Measurements from ENCODE around the gene NAGLU. TPM values are rescaled to one million over a fixed set of nuclear protein-coding genes. Genes with fewer than 3 reads are reported as not detected.

Gene NAGLU
- total and polyA plus RNA-seq, 7 experiments from 2014 or later = 6.6 to 27.1 (median 21.9) TPM

GRCh38 chr17:42561897-42562387, 25.9 kb downstream of the NAGLU start, which contains the start of gene COASY:
TSS of gene COASY (plus strand) at chr17:42562148. CDS start at chr17:42562623, 475 bp downstream.
- no peaks in the 10 kb centered on the region for H3K27me3 ChIP-seq (ENCODE audit: control insufficient read depth in 2 of 2, insufficient read depth in 2 of 2, low read length in 2 of 2)
- peak; percentile 81 for ATAC-seq
- peak; percentile 77 to 93 (median 89) for DNase-seq
- peaks cover 24 to 25% of the 10 kb centered on the region in 2 donors for H3K4me1 ChIP-seq (ENCODE audit: control insufficient read depth in 2 of 2, insufficient read depth in 2 of 2, low read length in 2 of 2)
- H3K4me1 Mint-ChIP-seq = peaks cover 19 to 43% (median 33%) of the 10 kb centered on the region in 7 donors
- peaks cover 0 to 12% (median 0%) of the 10 kb centered on the region in 5 donors for H3K36me3 Mint-ChIP-seq
- POLR2A ChIA-PET = interaction anchor here (0.6 to 1.9 kb wide), 3 partner anchors 11 to 72 kb away, joined by 3 to 7 read pairs (median 4); partner anchors contain the start of gene PSMC3IP
- intact Hi-C loops (cut with micrococcal nuclease) = loop anchor here (1.0 to 2.0 kb wide), 7 partner anchors 8 to 545 kb away; partner anchors contain the start of genes RETREG3 (in 2 of the 2), TUBG1 (in 2 of the 2), DNAJC7 (in 1 of the 2) and NAGLU (in 1 of the 2)
- peaks cover 0 to 38% (median 21%) of the 10 kb centered on the region in 3 experiments for H3K36me3 ChIP-seq (ENCODE audit: control insufficient read depth in 2 of 3, insufficient read depth in 3 of 3, low read length in 3 of 3)
- peak within 1 kb of the TSS; percentile 89 to 95 (median 92) for H3K27ac Mint-ChIP-seq
- peak within 1 kb of the TSS; percentile 95 for H3K4me3 ChIP-seq (ENCODE audit: low read length)
- H3K27me3 Mint-ChIP-seq = peaks cover 0 to 3% (median 0%) of the 10 kb centered on the region in 5 donors
- CTCF ChIA-PET = no interaction called here
- peaks cover 0 to 4% (median 0%) of the 10 kb centered on the region in 11 donors for H3K9me3 Mint-ChIP-seq
- peak within 1 kb of the TSS; percentile 90 to 95 (median 91) for H3K4me3 Mint-ChIP-seq
- peak within 1 kb of the TSS; percentile 84 for H3K27ac ChIP-seq (ENCODE audit: low read depth, low read length)
- no peaks in the 10 kb centered on the region for H3K9me3 ChIP-seq (ENCODE audit: control insufficient read depth in 2 of 3, low read length in 3 of 3)

GRCh38 chr17:42562388-42563142, 26.5 kb downstream of the NAGLU start:
- peak overlapping the region; percentile 84 for H3K27ac ChIP-seq (ENCODE audit: low read depth, low read length)
- peak overlapping the region; percentile 89 to 95 (median 92) for H3K27ac Mint-ChIP-seq
- ATAC-seq = peak; percentile 6
- H3K9me3 Mint-ChIP-seq = peaks cover 0 to 4% (median 0%) of the 10 kb centered on the region in 11 donors
- intact Hi-C loops (cut with micrococcal nuclease) = loop anchor here (1.0 to 2.0 kb wide), 7 partner anchors 8 to 545 kb away; partner anchors contain the start of genes RETREG3 (in 2 of the 2), TUBG1 (in 2 of the 2), DNAJC7 (in 1 of the 2) and NAGLU (in 1 of the 2)
- peak overlapping the region; percentile 90 to 95 (median 91) for H3K4me3 Mint-ChIP-seq
- ChIA-PET POLR2A (interaction anchor here (0.6 to 5.8 kb wide), 4 partner anchors 10 to 152 kb away, joined by 4 to 19 read pairs (median 6); partner anchors contain the start of genes NAGLU and PSMC3IP), CTCF (no interaction called here)
- DNase-seq = peak in 1 of 9 donors; percentile 34
- H3K36me3 Mint-ChIP-seq = peaks cover 0 to 16% (median under 1%) of the 10 kb centered on the region in 5 donors
- peaks cover 0 to 3% (median 0%) of the 10 kb centered on the region in 5 donors for H3K27me3 Mint-ChIP-seq
- H3K4me1 Mint-ChIP-seq = peaks cover 17 to 42% (median 34%) of the 10 kb centered on the region in 7 donors
- no peaks in the 10 kb centered on the region for H3K9me3 ChIP-seq (ENCODE audit: control insufficient read depth in 2 of 3, low read length in 3 of 3)
- peaks cover 0 to 43% (median 21%) of the 10 kb centered on the region in 3 experiments for H3K36me3 ChIP-seq (ENCODE audit: control insufficient read depth in 2 of 3, insufficient read depth in 3 of 3, low read length in 3 of 3)
- peak overlapping the region; percentile 95 for H3K4me3 ChIP-seq (ENCODE audit: low read length)
- peaks cover 25 to 28% of the 10 kb centered on the region in 2 donors for H3K4me1 ChIP-seq (ENCODE audit: control insufficient read depth in 2 of 2, insufficient read depth in 2 of 2, low read length in 2 of 2)
- H3K27me3 ChIP-seq (ENCODE audit: control insufficient read depth in 2 of 2, insufficient read depth in 2 of 2, low read length in 2 of 2) = no peaks in the 10 kb centered on the region

GRCh38 chr17:42563143-42563509, 27.1 kb downstream of the NAGLU start:
- Mint-ChIP-seq H3K4me3 (peak overlapping the region; percentile 90 to 95 (median 91)), H3K27ac (peak overlapping the region; percentile 74 to 95 (median 91)), H3K36me3 (peaks cover 0 to 19% (median 3%) of the 10 kb centered on the region in 5 donors), H3K9me3 (peaks cover 0 to 4% (median 0%) of the 10 kb centered on the region in 11 donors), H3K4me1 (peaks cover 21 to 46% (median 38%) of the 10 kb centered on the region in 7 donors), H3K27me3 (peaks cover 0 to 3% (median 0%) of the 10 kb centered on the region in 5 donors)
- ChIA-PET POLR2A (interaction anchor here (0.6 to 5.8 kb wide), 5 partner anchors 15 to 621 kb away, joined by 3 to 19 read pairs (median 5); partner anchors contain the start of genes NAGLU, PSMC3IP and STAT3), CTCF (interaction anchor here (0.7 kb wide), 1 partner anchor 9 kb away, joined by 3 read pairs; no protein-coding TSS in a partner anchor)
- Histone ChIP-seq H3K27ac (ENCODE audit: low read depth, low read length) (peak overlapping the region; percentile 84), H3K9me3 (ENCODE audit: control insufficient read depth in 2 of 3, low read length in 3 of 3) (no peaks in the 10 kb centered on the region), H3K4me1 (ENCODE audit: control insufficient read depth in 2 of 2, insufficient read depth in 2 of 2, low read length in 2 of 2) (peaks cover 29 to 31% of the 10 kb centered on the region in 2 donors), H3K36me3 (ENCODE audit: control insufficient read depth in 2 of 3, insufficient read depth in 3 of 3, low read length in 3 of 3) (peaks cover 0 to 43% (median 21%) of the 10 kb centered on the region in 3 experiments), H3K27me3 (ENCODE audit: control insufficient read depth in 2 of 2, insufficient read depth in 2 of 2, low read length in 2 of 2) (no peaks in the 10 kb centered on the region), H3K4me3 (ENCODE audit: low read length) (peak overlapping the region; percentile 95)
- ATAC-seq = no peak
- DNase-seq = no peak
- intact Hi-C loops (cut with micrococcal nuclease) = loop anchor here (2.0 kb wide), 1 partner anchor 46 kb away; the partner anchor contains the start of genes RETREG3 (in 2 of the 2) and TUBG1 (in 2 of the 2)

DNA sequence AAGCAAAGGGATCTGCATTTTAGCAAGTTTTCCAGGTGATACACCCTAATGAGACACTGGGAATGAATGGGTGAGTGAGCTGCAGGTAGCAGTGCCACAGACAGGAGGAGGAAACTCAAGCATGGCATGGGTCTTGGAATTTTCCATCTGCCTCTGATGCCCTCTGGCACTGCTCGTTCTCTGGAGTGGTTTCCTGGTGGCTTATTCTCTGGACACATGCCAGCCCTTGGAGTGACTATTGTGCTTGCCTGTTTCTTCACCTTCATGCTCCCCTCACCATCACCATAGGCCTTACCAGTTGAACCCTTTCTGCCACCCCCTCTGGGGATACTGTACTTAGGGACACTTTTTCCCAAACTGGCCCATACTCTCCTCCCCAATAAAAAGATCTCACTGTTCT, 27.5 kb downstream of the NAGLU start:
- no peak overlapping the region for H3K4me3 ChIP-seq (ENCODE audit: low read length)
- ATAC-seq = no peak
- ChIA-PET CTCF (interaction anchor here (0.7 kb wide), 1 partner anchor 10 kb away, joined by 3 read pairs; no protein-coding TSS in a partner anchor), POLR2A (interaction anchor here (0.7 to 5.8 kb wide), 4 partner anchors 15 to 621 kb away, joined by 3 to 19 read pairs (median 6); partner anchors contain the start of genes NAGLU, PSMC3IP and STAT3)
- Mint-ChIP-seq H3K9me3 (peaks cover 0 to 4% (median 0%) of the 10 kb centered on the region in 11 donors), H3K27me3 (peaks cover 0 to 3% (median 0%) of the 10 kb centered on the region in 5 donors), H3K27ac (peak overlapping the region in 8 of 9 donors; percentile 62 to 95 (median 82)), H3K4me1 (peaks cover 23 to 48% (median 40%) of the 10 kb centered on the region in 7 donors), H3K4me3 (peak overlapping the region; percentile 71 to 95 (median 91)), H3K36me3 (peaks cover 0 to 20% (median 3%) of the 10 kb centered on the region in 5 donors)
- H3K4me1 ChIP-seq (ENCODE audit: control insufficient read depth in 2 of 2, insufficient read depth in 2 of 2, low read length in 2 of 2) = peaks cover 31 to 32% of the 10 kb centered on the region in 2 donors
- no peaks in the 10 kb centered on the region for H3K9me3 ChIP-seq (ENCODE audit: control insufficient read depth in 2 of 3, low read length in 3 of 3)
- H3K27me3 ChIP-seq (ENCODE audit: control insufficient read depth in 2 of 2, insufficient read depth in 2 of 2, low read length in 2 of 2) = no peaks in the 10 kb centered on the region
- peak overlapping the region; percentile 84 for H3K27ac ChIP-seq (ENCODE audit: low read depth, low read length)
- DNase-seq = no peak
- intact Hi-C loops (cut with micrococcal nuclease) = loop anchor here (2.0 kb wide), 1 partner anchor 45 kb away; the partner anchor contains the start of genes RETREG3 (in 2 of the 2) and TUBG1 (in 2 of the 2)
- peaks cover 0 to 46% (median 21%) of the 10 kb centered on the region in 3 experiments for H3K36me3 ChIP-seq (ENCODE audit: control insufficient read depth in 2 of 3, insufficient read depth in 3 of 3, low read length in 3 of 3)

- intact Hi-C loops (cut with micrococcal nuclease) = loop anchor here (2.0 kb wide), 1 partner anchor 45 kb away; the partner anchor contains the start of genes RETREG3 (in 2 of the 2) and TUBG1 (in 2 of the 2)
- H3K27me3 ChIP-seq (ENCODE audit: control insufficient read depth in 2 of 2, insufficient read depth in 2 of 2, low read length in 2 of 2) = no peaks in the 10 kb centered on the region
- H3K36me3 ChIP-seq (ENCODE audit: control insufficient read depth in 2 of 3, insufficient read depth in 3 of 3, low read length in 3 of 3) = peaks cover 0 to 50% (median 21%) of the 10 kb centered on the region in 3 experiments
- ATAC-seq (no peak), DNase-seq (no peak)
- ChIA-PET POLR2A (interaction anchor here (0.7 to 5.8 kb wide), 4 partner anchors 14 to 622 kb away, joined by 3 to 27 read pairs (median 12); partner anchors contain the start of genes NAGLU, PSMC3IP and STAT3), CTCF (interaction anchor here (0.7 to 1.4 kb wide), 2 partner anchors 10 to 241 kb away, joined by 3 read pairs; no protein-coding TSS in a partner anchor)
- H3K4me1 Mint-ChIP-seq = peaks cover 26 to 52% (median 43%) of the 10 kb centered on the region in 7 donors
- H3K4me3 Mint-ChIP-seq = peak overlapping the region; percentile 71 to 95 (median 91)
- no peak overlapping the region for H3K4me3 ChIP-seq (ENCODE audit: low read length)
- peaks cover 0 to 23% (median 3%) of the 10 kb centered on the region in 5 donors for H3K36me3 Mint-ChIP-seq
- peaks cover 0 to 4% (median 0%) of the 10 kb centered on the region in 11 donors for H3K9me3 Mint-ChIP-seq
- peak overlapping the region; percentile 27 for H3K27ac ChIP-seq (ENCODE audit: low read depth, low read length)
- no peaks in the 10 kb centered on the region for H3K9me3 ChIP-seq (ENCODE audit: control insufficient read depth in 2 of 3, low read length in 3 of 3)
- peaks cover 0 to 3% (median 0%) of the 10 kb centered on the region in 5 donors for H3K27me3 Mint-ChIP-seq
- H3K27ac Mint-ChIP-seq = peak overlapping the region in 8 of 9 donors; percentile 62 to 95 (median 82)
- peaks cover 31 to 32% of the 10 kb centered on the region in 2 donors for H3K4me1 ChIP-seq (ENCODE audit: control insufficient read depth in 2 of 2, insufficient read depth in 2 of 2, low read length in 2 of 2)
Measured at GRCh38 chr17:42563950-42564349, 27.9 kb downstream of the NAGLU start.

Data from naive thymus-derived CD4-positive, alpha-beta T cell (primary cell).